ENCODE data around the gene BCAS3.

DNA sequence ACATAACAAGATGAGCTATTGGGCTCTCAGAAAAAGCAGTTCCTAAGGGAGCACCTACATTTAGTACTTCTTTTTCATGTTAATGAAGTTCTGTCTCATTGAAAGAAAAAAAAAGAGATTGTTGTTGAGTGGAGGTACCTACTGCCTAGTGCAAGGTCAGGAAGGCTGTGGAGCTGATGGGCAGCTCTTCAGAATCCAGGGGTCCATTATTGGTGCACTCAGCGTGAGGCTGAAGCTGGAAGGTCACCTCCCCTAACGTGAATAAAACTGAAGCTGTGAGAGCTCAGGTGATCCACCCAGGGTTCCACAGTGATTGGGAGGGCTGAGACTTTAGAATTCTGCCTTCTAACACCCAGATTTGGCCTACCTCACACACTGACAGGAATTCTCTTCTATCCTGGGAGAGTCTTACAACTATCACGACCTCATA lies 568.1 kb downstream of the BCAS3 start:
- no peak for TF ChIP-seq POLR2A (IDR thresholded peaks at IDR 0.05)
- TF ChIP-seq, protein P1, sequence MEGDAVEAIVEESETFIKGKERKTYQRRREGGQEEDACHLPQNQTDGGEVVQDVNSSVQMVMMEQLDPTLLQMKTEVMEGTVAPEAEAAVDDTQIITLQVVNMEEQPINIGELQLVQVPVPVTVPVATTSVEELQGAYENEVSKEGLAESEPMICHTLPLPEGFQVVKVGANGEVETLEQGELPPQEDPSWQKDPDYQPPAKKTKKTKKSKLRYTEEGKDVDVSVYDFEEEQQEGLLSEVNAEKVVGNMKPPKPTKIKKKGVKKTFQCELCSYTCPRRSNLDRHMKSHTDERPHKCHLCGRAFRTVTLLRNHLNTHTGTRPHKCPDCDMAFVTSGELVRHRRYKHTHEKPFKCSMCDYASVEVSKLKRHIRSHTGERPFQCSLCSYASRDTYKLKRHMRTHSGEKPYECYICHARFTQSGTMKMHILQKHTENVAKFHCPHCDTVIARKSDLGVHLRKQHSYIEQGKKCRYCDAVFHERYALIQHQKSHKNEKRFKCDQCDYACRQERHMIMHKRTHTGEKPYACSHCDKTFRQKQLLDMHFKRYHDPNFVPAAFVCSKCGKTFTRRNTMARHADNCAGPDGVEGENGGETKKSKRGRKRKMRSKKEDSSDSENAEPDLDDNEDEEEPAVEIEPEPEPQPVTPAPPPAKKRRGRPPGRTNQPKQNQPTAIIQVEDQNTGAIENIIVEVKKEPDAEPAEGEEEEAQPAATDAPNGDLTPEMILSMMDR (IDR thresholded peaks at IDR 0.05), result no peak

Data from heart left ventricle (tissue), 13 donors.